Measurements from ENCODE around the gene ABHD16B.

GRCh38 chr20:63828124-63828523 is 33.2 kb upstream of the ABHD16B start:
- TF ChIP-seq NR2C2 (IDR thresholded peaks at IDR 0.05; ENCODE audit: borderline replicate concordance, control insufficient read depth, insufficient read length, low read depth) (no peak), CTCF (IDR thresholded peaks at IDR 0.05 in 2 of 3, conservative IDR thresholded peaks at IDR 0.05 in 1 of 3; ENCODE audit: control insufficient read depth in 2 of 3, extremely low read depth in 1 of 3, insufficient read depth in 1 of 3, low read depth in 3 of 3, low read length in 3 of 3) (no peak), NFXL1 (IDR thresholded peaks at IDR 0.05; ENCODE audit: borderline replicate concordance) (no peak), RCOR1 (conservative IDR thresholded peaks at IDR 0.05; ENCODE audit: low read depth, low read length) (no peak), RFX5 (IDR thresholded peaks at IDR 0.05; ENCODE audit: low read depth, low read length) (no peak), BCL11A (IDR thresholded peaks at IDR 0.05; ENCODE audit: low read depth, low read length) (no peak), SIN3A (IDR thresholded peaks at IDR 0.05; ENCODE audit: low read depth, low read length) (no peak), TCF7 (IDR thresholded peaks at IDR 0.05; ENCODE audit: borderline replicate concordance) (no peak), REST (IDR thresholded peaks at IDR 0.05; ENCODE audit: low read depth, low read length) (no peak), MAX (IDR thresholded peaks at IDR 0.05; ENCODE audit: low read depth, low read length) (no peak), SMC3 (IDR thresholded peaks at IDR 0.05; ENCODE audit: borderline replicate concordance, low read length) (no peak), ZZZ3 (IDR thresholded peaks at IDR 0.05; ENCODE audit: control insufficient read depth, insufficient read length, low read depth) (no peak), TCF12 (IDR thresholded peaks at IDR 0.05; ENCODE audit: low read depth, low read length) (no peak)
